Measurements from ENCODE around the gene CREB3L4. TPM values are rescaled to one million over a fixed set of nuclear protein-coding genes. Genes with fewer than 3 reads are reported as not detected.

Gene CREB3L4
- polyA plus RNA-seq, 2 of the 4 experiments (the other 2 are of a cell fraction) = 10.1 to 14.3 TPM

DNA sequence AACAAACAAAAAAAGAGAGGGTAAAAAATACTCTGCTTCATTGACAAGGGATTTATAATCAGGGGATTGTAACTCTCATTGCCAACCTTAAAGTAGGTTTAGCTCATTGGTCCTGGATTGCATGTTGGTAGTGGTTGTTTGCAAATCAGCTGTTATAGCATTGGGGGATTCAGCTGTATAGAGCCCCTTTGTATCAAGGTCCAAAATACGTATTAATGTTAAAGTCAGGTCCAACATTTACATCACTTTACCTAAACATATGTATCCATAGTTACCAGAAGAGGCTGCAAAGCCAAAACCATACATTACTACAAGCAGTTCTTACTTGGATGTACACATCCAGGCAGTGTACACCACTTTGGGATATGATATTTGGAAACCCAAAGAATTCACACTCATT lies 52.2 kb downstream of the CREB3L4 start (continued):
- TF ChIP-seq, protein P1, sequence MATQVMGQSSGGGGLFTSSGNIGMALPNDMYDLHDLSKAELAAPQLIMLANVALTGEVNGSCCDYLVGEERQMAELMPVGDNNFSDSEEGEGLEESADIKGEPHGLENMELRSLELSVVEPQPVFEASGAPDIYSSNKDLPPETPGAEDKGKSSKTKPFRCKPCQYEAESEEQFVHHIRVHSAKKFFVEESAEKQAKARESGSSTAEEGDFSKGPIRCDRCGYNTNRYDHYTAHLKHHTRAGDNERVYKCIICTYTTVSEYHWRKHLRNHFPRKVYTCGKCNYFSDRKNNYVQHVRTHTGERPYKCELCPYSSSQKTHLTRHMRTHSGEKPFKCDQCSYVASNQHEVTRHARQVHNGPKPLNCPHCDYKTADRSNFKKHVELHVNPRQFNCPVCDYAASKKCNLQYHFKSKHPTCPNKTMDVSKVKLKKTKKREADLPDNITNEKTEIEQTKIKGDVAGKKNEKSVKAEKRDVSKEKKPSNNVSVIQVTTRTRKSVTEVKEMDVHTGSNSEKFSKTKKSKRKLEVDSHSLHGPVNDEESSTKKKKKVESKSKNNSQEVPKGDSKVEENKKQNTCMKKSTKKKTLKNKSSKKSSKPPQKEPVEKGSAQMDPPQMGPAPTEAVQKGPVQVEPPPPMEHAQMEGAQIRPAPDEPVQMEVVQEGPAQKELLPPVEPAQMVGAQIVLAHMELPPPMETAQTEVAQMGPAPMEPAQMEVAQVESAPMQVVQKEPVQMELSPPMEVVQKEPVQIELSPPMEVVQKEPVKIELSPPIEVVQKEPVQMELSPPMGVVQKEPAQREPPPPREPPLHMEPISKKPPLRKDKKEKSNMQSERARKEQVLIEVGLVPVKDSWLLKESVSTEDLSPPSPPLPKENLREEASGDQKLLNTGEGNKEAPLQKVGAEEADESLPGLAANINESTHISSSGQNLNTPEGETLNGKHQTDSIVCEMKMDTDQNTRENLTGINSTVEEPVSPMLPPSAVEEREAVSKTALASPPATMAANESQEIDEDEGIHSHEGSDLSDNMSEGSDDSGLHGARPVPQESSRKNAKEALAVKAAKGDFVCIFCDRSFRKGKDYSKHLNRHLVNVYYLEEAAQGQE (IDR thresholded peaks at IDR 0.05) = no peak
- no peak for TF ChIP-seq RAD21 (conservative IDR thresholded peaks at IDR 0.05 in 1 of 2, IDR thresholded peaks at IDR 0.05 in 1 of 2)
- TF ChIP-seq EHF (CRISPR knock-in tag; IDR thresholded peaks at IDR 0.05) = no peak
- no peak for TF ChIP-seq FOXS1 (CRISPR knock-in tag; IDR thresholded peaks at IDR 0.05)
- TF ChIP-seq JUN (IDR thresholded peaks at IDR 0.05) = no peak
- TF ChIP-seq NFE2L2 (conservative IDR thresholded peaks at IDR 0.05; ENCODE audit: low read length) = no peak

Small RNAs within 50 kb of the gene (small RNA-seq; reads per million reads assigned to genes)
- 0 to 2.3 (median 0) reads per million in 6 experiments for gene MIR6737

Other genes with a start within 250 kb of the CREB3L4 start
- 34.1 and 44.0 TPM in 2 replicates for gene INTS3, start 239.9 kb upstream of the CREB3L4 start, polyA plus RNA-seq (2011; rRNA removed)
- gene INTS3, start 239.9 kb upstream of the CREB3L4 start, polyA plus RNA-seq (2017; fragmentation: RNase III; extraction: RNeasy Plus Mini Kit Qiagen cat#74134 plus additional on column Dnase treatment) = 21.5 to 25.1 TPM (median 23.5 TPM) in 3 replicates
- 1.3 TPM in 2 replicates for gene SLC27A3, start 192.5 kb upstream of the CREB3L4 start, polyA plus RNA-seq (2011; rRNA removed)
- gene SLC27A3, start 192.5 kb upstream of the CREB3L4 start, polyA plus RNA-seq (2017; fragmentation: RNase III; extraction: RNeasy Plus Mini Kit Qiagen cat#74134 plus additional on column Dnase treatment) = 1.8 to 2.7 TPM (median 2.1 TPM) in 3 replicates
- gene GATAD2B, start 44.9 kb upstream of the CREB3L4 start, polyA plus RNA-seq (2011; rRNA removed) = 4.9 and 11.5 TPM in 2 replicates
- 7.2 to 8.9 TPM (median 8.2 TPM) in 3 replicates for gene GATAD2B, start 44.9 kb upstream of the CREB3L4 start, polyA plus RNA-seq (2017; fragmentation: RNase III; extraction: RNeasy Plus Mini Kit Qiagen cat#74134 plus additional on column Dnase treatment)
- gene DENND4B, start 21.2 kb upstream of the CREB3L4 start, polyA plus RNA-seq (2011; rRNA removed) = 18.7 and 24.1 TPM in 2 replicates
- 37.0 to 44.0 TPM (median 43.3 TPM) in 3 replicates for gene DENND4B, start 21.2 kb upstream of the CREB3L4 start, polyA plus RNA-seq (2017; fragmentation: RNase III; extraction: RNeasy Plus Mini Kit Qiagen cat#74134 plus additional on column Dnase treatment)
- 19.7 and 23.9 TPM in 2 replicates for gene CRTC2, start 9.3 kb upstream of the CREB3L4 start, polyA plus RNA-seq (2011; rRNA removed)
- 19.1 to 22.3 TPM (median 21.6 TPM) in 3 replicates for gene CRTC2, start 9.3 kb upstream of the CREB3L4 start, polyA plus RNA-seq (2017; fragmentation: RNase III; extraction: RNeasy Plus Mini Kit Qiagen cat#74134 plus additional on column Dnase treatment)
- 80.6 and 90.8 TPM in 2 replicates for gene SLC39A1, start 4.4 kb upstream of the CREB3L4 start, polyA plus RNA-seq (2011; rRNA removed)
- gene SLC39A1, start 4.4 kb upstream of the CREB3L4 start, polyA plus RNA-seq (2017; fragmentation: RNase III; extraction: RNeasy Plus Mini Kit Qiagen cat#74134 plus additional on column Dnase treatment) = 95.6 to 108 TPM (median 104 TPM) in 3 replicates
- gene JTB, start 9.8 kb downstream of the CREB3L4 start, polyA plus RNA-seq (2011; rRNA removed) = 162 and 178 TPM in 2 replicates
- gene JTB, start 9.8 kb downstream of the CREB3L4 start, polyA plus RNA-seq (2017; fragmentation: RNase III; extraction: RNeasy Plus Mini Kit Qiagen cat#74134 plus additional on column Dnase treatment) = 103 to 106 TPM (median 103 TPM) in 3 replicates
- gene RAB13, start 18.4 kb downstream of the CREB3L4 start, polyA plus RNA-seq (2011; rRNA removed) = 74.7 and 90.9 TPM in 2 replicates
- 150 to 162 TPM (median 160 TPM) in 3 replicates for gene RAB13, start 18.4 kb downstream of the CREB3L4 start, polyA plus RNA-seq (2017; fragmentation: RNase III; extraction: RNeasy Plus Mini Kit Qiagen cat#74134 plus additional on column Dnase treatment)
- gene RPS27, start 22.9 kb downstream of the CREB3L4 start, polyA plus RNA-seq (2011; rRNA removed) = 4,831 and 9,152 TPM in 2 replicates
- gene RPS27, start 22.9 kb downstream of the CREB3L4 start, polyA plus RNA-seq (2017; fragmentation: RNase III; extraction: RNeasy Plus Mini Kit Qiagen cat#74134 plus additional on column Dnase treatment) = 5,586 to 6,202 TPM (median 5,748 TPM) in 3 replicates
- gene NUP210L, start 187.2 kb downstream of the CREB3L4 start, polyA plus RNA-seq (2011; rRNA removed) = not detected in 2 replicates
- not detected in 3 replicates for gene NUP210L, start 187.2 kb downstream of the CREB3L4 start, polyA plus RNA-seq (2017; fragmentation: RNase III; extraction: RNeasy Plus Mini Kit Qiagen cat#74134 plus additional on column Dnase treatment)
- gene TPM3, start 224.2 kb downstream of the CREB3L4 start, polyA plus RNA-seq (2011; rRNA removed) = 300 and 618 TPM in 2 replicates
- 495 to 510 TPM (median 500 TPM) in 3 replicates for gene TPM3, start 224.2 kb downstream of the CREB3L4 start, polyA plus RNA-seq (2017; fragmentation: RNase III; extraction: RNeasy Plus Mini Kit Qiagen cat#74134 plus additional on column Dnase treatment)
- not detected in 2 replicates for gene CFAP141, start 238.4 kb downstream of the CREB3L4 start, polyA plus RNA-seq (2011; rRNA removed)
- gene CFAP141, start 238.4 kb downstream of the CREB3L4 start, polyA plus RNA-seq (2017; fragmentation: RNase III; extraction: RNeasy Plus Mini Kit Qiagen cat#74134 plus additional on column Dnase treatment) = 0.37 TPM in 1 of 3 replicates, not detected in the others